Neural crest cell (in vitro differentiated cells): ENCODE measurements around the gene GDF15. TPM values are rescaled to one million over a fixed set of nuclear protein-coding genes. Genes with fewer than 3 reads are reported as not detected.

Experiments
- DNase-seq: peaks from one replicate; pipeline ENCODE4 v3.0.0; 2021; ENCODE audit warnings: low read depth, mixed read lengths, low spot score
- H3K27ac Mint-ChIP-seq: one replicate; pipeline ENCODE4 v1.8.0; 2021; ENCODE audit warnings: mild to moderate bottlenecking, mixed read lengths; ENCODE audit not compliant: unreplicated experiment
- H3K27me3 Mint-ChIP-seq: 2 replicates; pipeline ENCODE4 v1.8.0; 2021; ENCODE audit warnings: low read depth, mild to moderate bottlenecking, mixed read lengths
- H3K36me3 Mint-ChIP-seq: 2 replicates; pipeline ENCODE4 v1.8.0; 2021; ENCODE audit warnings: low read depth, mild to moderate bottlenecking, mixed read lengths
- H3K4me1 Mint-ChIP-seq: 2 replicates; pipeline ENCODE4 v1.8.0; 2021; ENCODE audit warnings: mixed read lengths
- H3K4me3 Mint-ChIP-seq: one replicate; pipeline ENCODE4 v1.8.0; 2021; ENCODE audit warnings: mild to moderate bottlenecking, mixed read lengths
- H3K9me3 Mint-ChIP-seq: 2 replicates; pipeline ENCODE4 v1.8.0; 2021; ENCODE audit warnings: mixed read lengths
- total RNA-seq: library from RNA; stranded (reverse); gene quantifications from 2 replicates; pipeline ENCODE4 v1.2.1, GENCODE V29; 2021
- TF ChIP-seq, protein P1 (sequence below): fragments of 200-600 bp; sonication (generic); conservative IDR thresholded peaks from 2 replicates; pipeline ENCODE4 v1.5.0; 2021; ENCODE audit warnings: antibody characterized with exemption, mild to moderate bottlenecking

The GDF15 gene
- total RNA-seq, 1 donor from 2014 or later = 1.2 TPM

DNA sequence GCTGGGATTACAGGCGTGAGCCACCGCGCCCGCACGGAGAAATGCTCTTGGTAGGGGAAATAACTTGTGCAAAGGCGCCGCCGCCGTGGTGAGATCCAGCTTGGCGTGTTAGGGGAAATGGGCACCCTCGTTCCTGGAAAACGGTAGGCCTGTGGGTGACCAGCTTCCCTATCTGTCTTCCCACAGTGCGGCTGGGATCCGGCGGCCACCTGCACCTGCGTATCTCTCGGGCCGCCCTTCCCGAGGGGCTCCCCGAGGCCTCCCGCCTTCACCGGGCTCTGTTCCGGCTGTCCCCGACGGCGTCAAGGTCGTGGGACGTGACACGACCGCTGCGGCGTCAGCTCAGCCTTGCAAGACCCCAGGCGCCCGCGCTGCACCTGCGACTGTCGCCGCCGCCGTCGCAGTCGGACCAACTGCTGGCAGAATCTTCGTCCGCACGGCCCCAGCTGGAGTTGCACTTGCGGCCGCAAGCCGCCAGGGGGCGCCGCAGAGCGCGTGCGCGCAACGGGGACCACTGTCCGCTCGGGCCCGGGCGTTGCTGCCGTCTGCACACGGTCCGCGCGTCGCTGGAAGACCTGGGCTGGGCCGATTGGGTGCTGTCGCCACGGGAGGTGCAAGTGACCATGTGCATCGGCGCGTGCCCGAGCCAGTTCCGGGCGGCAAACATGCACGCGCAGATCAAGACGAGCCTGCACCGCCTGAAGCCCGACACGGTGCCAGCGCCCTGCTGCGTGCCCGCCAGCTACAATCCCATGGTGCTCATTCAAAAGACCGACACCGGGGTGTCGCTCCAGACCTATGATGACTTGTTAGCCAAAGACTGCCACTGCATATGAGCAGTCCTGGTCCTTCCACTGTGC lies 2.4 kb downstream of the GDF15 start:
- Mint-ChIP-seq H3K27me3 (peaks cover 64% of the 10 kb centered on the region), H3K36me3 (no peaks in the 10 kb centered on the region), H3K27ac (no peak overlapping the region), H3K4me3 (no peak overlapping the region), H3K4me1 (peaks cover 7% of the 10 kb centered on the region), H3K9me3 (no peaks in the 10 kb centered on the region)
- TF ChIP-seq, protein P1, sequence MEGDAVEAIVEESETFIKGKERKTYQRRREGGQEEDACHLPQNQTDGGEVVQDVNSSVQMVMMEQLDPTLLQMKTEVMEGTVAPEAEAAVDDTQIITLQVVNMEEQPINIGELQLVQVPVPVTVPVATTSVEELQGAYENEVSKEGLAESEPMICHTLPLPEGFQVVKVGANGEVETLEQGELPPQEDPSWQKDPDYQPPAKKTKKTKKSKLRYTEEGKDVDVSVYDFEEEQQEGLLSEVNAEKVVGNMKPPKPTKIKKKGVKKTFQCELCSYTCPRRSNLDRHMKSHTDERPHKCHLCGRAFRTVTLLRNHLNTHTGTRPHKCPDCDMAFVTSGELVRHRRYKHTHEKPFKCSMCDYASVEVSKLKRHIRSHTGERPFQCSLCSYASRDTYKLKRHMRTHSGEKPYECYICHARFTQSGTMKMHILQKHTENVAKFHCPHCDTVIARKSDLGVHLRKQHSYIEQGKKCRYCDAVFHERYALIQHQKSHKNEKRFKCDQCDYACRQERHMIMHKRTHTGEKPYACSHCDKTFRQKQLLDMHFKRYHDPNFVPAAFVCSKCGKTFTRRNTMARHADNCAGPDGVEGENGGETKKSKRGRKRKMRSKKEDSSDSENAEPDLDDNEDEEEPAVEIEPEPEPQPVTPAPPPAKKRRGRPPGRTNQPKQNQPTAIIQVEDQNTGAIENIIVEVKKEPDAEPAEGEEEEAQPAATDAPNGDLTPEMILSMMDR = peak; percentile 99
- DNase-seq = peak; percentile 90

DNA sequence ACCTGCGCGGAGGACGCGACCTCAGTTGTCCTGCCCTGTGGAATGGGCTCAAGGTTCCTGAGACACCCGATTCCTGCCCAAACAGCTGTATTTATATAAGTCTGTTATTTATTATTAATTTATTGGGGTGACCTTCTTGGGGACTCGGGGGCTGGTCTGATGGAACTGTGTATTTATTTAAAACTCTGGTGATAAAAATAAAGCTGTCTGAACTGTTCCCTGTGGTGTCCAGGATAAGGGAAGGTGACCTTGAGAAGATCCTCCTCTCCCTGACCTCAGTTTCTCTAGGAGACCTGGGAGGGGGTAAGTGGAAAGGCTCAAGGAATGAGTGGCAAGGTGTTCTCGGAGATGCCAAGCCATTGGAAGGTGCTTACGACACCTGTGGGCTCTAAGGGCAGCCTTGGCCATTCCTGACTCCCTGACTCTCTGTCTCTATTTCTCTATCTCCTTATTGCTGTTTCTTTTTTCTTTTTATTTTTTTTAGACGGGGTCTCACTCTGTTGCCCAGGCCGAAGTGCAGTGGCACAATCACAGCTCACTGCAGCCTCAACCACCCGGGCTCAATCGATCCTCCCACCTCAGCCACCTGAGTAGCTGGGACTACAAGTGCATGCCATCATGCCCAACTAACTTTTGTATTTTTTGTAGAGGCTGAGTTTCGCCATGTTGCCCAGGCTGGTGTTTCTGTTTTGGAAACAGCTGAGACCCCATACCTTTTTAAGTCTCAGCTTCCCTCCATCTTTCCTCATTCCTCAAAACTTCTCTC lies 3.2 kb downstream of the GDF15 start:
- Mint-ChIP-seq H3K27me3 (peaks cover 64% of the 10 kb centered on the region), H3K4me1 (peaks cover 7% of the 10 kb centered on the region), H3K4me3 (no peak overlapping the region), H3K27ac (no peak overlapping the region), H3K9me3 (no peaks in the 10 kb centered on the region), H3K36me3 (no peaks in the 10 kb centered on the region)
- TF ChIP-seq, protein P1 = no peak
- no peak for DNase-seq

DNA sequence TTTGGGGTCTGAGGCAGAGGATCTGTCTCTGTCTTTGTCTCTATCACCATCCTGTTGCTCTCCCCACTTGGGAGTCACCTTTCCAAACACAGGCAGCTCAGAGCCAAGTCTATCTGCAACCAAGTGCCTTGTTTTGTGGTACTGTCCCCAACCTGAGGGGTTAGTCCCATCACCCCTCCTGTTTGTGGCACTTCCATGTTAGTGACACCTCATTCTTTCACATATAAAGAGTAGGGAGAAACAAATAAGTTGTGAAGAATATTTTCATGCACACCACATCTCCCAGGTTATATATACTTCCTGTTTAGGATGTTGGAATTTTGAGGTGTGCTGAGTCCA lies 3.7 kb downstream of the GDF15 start:
- H3K9me3 Mint-ChIP-seq = no peaks in the 10 kb centered on the region
- no peak overlapping the region for H3K4me3 Mint-ChIP-seq
- no peak for DNase-seq
- TF ChIP-seq, protein P1 = no peak
- H3K36me3 Mint-ChIP-seq = no peaks in the 10 kb centered on the region
- H3K27ac Mint-ChIP-seq = no peak overlapping the region
- H3K27me3 Mint-ChIP-seq = peaks cover 60% of the 10 kb centered on the region
- H3K4me1 Mint-ChIP-seq = peaks cover 7% of the 10 kb centered on the region

DNA sequence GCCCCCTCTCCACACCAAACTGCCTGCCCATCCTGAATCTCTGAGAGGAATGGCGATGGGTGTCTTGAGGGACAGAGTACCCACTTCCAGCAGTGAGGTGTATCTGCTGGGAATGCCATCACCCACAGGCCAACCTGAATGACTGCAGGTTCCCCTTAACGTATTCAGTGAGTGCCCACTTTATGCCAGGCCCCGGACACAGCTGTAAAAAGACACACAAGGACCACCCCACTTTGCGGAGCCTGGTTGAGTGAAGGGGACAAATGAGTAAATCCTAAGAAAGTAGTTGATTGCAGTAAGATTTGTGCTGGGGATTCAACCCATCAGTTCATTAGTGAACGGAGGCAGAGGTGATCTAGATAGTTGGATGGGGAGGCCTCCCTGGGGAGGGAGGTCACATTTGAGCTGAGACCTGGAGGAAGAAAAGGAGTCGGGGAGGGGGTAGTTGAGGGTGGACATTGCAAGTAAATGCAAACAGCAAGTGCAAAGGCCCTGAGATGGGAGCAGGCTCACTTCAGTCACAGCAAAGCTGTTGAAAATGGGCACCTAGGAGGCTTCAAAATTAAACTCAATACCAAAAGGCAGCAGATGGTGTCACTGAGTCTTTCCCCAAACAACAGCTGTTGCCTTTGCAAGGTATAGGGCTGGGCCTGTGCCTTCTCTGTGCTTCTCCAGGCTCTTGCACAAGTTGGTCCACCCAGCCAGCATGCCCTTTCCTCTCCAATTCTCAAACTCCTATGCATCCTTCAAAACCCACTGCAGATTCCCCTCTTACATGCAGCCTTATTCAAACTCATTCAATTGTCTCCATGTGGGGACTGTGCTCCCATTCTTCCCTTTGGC lies 4.3 kb downstream of the GDF15 start:
- Mint-ChIP-seq H3K27me3 (peaks cover 56% of the 10 kb centered on the region), H3K36me3 (no peaks in the 10 kb centered on the region), H3K27ac (no peak overlapping the region), H3K4me1 (peaks cover 6% of the 10 kb centered on the region), H3K4me3 (no peak overlapping the region), H3K9me3 (no peaks in the 10 kb centered on the region)
- TF ChIP-seq, protein P1 = no peak
- no peak for DNase-seq

DNA sequence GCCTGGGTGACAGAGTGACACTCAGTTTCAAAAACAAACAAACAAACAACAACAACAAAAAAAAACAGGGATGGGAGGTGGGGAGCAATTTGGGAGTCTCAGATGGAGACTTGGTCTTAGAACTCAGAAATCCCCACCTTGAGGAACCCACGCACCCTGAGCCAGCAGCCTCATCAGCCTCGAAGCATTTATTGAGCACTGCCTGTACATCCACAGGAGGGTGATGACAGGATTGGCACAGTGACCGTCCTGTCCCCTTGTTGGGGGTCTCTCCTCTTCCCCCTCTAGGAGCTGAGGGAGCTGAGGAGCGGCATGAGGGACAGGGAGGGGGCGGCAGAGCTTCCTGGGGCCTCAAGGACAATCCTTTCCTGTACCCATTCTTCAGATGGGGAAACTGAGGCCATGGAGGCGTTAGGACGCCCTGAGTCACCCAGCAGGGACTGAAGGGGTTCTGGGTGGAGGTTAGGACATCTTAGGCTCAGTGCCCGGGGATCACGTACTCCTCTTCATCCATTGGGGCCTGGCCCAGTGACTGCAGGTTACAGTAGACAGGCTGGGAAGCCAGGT lies 5.6 kb downstream of the GDF15 start:
- no peaks in the 10 kb centered on the region for H3K36me3 Mint-ChIP-seq
- H3K9me3 Mint-ChIP-seq = no peaks in the 10 kb centered on the region
- H3K27me3 Mint-ChIP-seq = peaks cover 44% of the 10 kb centered on the region
- DNase-seq = no peak
- H3K4me3 Mint-ChIP-seq = no peak overlapping the region
- H3K27ac Mint-ChIP-seq = no peak overlapping the region
- no peaks in the 10 kb centered on the region for H3K4me1 Mint-ChIP-seq
- TF ChIP-seq, protein P1 = no peak
